ENCODE measurements around the gene MED22.

- TF ChIP-seq CTCF (IDR thresholded peaks at IDR 0.05 in 2 of 3, conservative IDR thresholded peaks at IDR 0.05 in 1 of 3; ENCODE audit: borderline replicate concordance in 1 of 3, insufficient read depth in 1 of 3, low read depth in 2 of 3, low read length in 2 of 3) (no peak), JUND (IDR thresholded peaks at IDR 0.05) (no peak), REST (IDR thresholded peaks at IDR 0.05; ENCODE audit: low read depth) (no peak), MAX (IDR thresholded peaks at IDR 0.05) (no peak), ZFX (IDR thresholded peaks at IDR 0.05) (no peak), POLR2A (IDR thresholded peaks at IDR 0.05; ENCODE audit: borderline replicate concordance, extremely low read depth, insufficient read depth, insufficient read length) (no peak), ZNF274 (IDR thresholded peaks at IDR 0.05; ENCODE audit: low read depth, low read length) (no peak), RAD21 (IDR thresholded peaks at IDR 0.05; ENCODE audit: low read depth) (no peak), POLR2AphosphoS5 (IDR thresholded peaks at IDR 0.05; ENCODE audit: low read depth, low read length) (no peak; the same call in 1 of the 2 replicates), EZH2phosphoT487 (IDR thresholded peaks at IDR 0.05; ENCODE audit: borderline replicate concordance) (no peak), EZH2 (IDR thresholded peaks at IDR 0.05) (no peak), ELF1 (IDR thresholded peaks at IDR 0.05; ENCODE audit: borderline replicate concordance, low read depth) (no peak), SIN3A (IDR thresholded peaks at IDR 0.05; ENCODE audit: low read depth) (no peak)
Observed at GRCh38 chr9:133327834-133328484, 20.0 kb downstream of the MED22 start.
